Heart left ventricle (tissue), 13 donors: Measurements from ENCODE around the gene SMURF1.

Experiments
- POLR2A ChIP-seq, 2 donors: fragments of 450-650 bp; IDR thresholded peaks; one replicate each; pipeline ENCODE4 v1.6.1; 2017; ENCODE audit warnings: antibody characterized with exemption in 2 of 2, mild to moderate bottlenecking in 2 of 2, moderate library complexity in 2 of 2
- TF ChIP-seq, protein P1 (sequence below), 12 donors: fragments of 200-600 bp; sonication (generic) in 4 of 12; IDR thresholded peaks; one replicate each; pipeline versions ENCODE4 v1.5.0 to v1.8.0; 2018 to 2022; ENCODE audit warnings: antibody characterized with exemption in 12 of 12, mild to moderate bottlenecking in 5 of 12
- donor health status: ischemic (EF 13 %, LVEDD 7.1; RV severe dilation, severe dysfunction).
- donor health status: DM: no; HTN: yes; CAD: no.
- donor health status: DM: no; HTN: no; CAD: no.
- donor health status: ischemic (EF 25% LVEDD 6.9; RV normal size, moderate dysfunction).
- donor health status: ischemic (EF 25% LVEDD 5.7; RV mildly dilated, moderate dysfunction).
- donor health status: ischemic (EF 35%, LVEDD 5.7; RV mildly dilated, moderate dysfunction).
- donor health status: nonischemic (EF 11% LVEDD 7.7; RV severe dilation, severe dysfunction).
- donor health status: DM: yes; HTN: yes; CAD: no.
- donor health status: PGD.
- donor health status: ischemic (EF 29% LVEDD 5.4; RV normal size, mild dysfunction).
- donor health status: nonischemic (EF 23%, LVEDD 6.1; RV moderate dilation, normal function).

DNA sequence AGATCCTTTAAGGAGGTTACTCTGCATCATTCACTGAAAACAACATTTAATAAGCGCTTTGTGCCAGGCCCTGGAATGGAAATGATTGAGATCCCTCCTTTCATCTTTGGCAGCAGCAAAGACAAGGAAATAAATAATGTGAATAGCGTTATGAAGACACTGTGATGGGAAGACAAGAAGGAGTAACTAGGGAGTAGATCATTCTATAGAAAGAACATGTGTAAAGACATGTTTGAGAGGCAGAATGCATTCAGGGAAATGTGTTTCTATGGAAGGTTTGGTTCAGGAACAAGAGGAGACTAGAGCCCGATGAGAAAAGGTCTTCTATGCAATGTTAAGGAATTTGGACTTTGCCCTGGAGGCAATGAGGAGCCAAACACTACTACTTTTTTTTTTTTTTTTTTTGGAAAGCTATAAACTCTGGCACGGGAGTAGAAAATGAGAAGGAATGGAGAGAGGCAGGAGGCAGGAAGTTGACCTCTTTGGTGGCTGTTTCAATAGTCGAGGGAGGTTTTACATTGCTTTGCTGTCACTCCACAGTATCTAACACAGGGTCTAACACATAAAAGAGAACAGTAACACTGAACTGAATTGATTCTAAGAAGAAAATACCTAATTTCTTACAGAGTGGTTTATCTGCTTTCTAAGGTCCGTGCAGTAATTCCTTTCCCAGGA, 44.9 kb downstream of the SMURF1 start:
- TF ChIP-seq, protein P1, sequence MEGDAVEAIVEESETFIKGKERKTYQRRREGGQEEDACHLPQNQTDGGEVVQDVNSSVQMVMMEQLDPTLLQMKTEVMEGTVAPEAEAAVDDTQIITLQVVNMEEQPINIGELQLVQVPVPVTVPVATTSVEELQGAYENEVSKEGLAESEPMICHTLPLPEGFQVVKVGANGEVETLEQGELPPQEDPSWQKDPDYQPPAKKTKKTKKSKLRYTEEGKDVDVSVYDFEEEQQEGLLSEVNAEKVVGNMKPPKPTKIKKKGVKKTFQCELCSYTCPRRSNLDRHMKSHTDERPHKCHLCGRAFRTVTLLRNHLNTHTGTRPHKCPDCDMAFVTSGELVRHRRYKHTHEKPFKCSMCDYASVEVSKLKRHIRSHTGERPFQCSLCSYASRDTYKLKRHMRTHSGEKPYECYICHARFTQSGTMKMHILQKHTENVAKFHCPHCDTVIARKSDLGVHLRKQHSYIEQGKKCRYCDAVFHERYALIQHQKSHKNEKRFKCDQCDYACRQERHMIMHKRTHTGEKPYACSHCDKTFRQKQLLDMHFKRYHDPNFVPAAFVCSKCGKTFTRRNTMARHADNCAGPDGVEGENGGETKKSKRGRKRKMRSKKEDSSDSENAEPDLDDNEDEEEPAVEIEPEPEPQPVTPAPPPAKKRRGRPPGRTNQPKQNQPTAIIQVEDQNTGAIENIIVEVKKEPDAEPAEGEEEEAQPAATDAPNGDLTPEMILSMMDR (IDR thresholded peaks at IDR 0.05) = no peak
- no peak for TF ChIP-seq POLR2A (IDR thresholded peaks at IDR 0.05)
